ENCODE measurements around the gene SPEM1.

DNA sequence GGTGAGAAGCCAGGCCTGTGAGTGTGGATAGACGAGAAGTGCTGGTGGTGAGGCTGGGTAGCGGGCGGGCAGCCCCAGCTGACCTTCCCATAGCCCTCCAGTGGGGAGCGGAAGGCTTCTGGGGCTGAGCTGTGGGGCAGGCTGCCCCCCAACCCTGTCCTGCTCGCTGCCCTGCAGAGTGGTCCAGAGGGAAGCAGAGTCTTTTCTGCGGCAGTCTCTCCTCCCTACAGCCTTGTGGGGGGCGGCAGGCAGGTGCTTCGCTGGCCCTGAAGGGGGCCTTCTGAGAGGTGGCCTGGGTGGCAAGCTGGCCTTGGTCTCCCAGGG, 8.7 kb upstream of the SPEM1 start:
- TF ChIP-seq SP1 (IDR thresholded peaks at IDR 0.05): no peak
- TF ChIP-seq FOXK2 (IDR thresholded peaks at IDR 0.05): no peak
- TF ChIP-seq ZNF384 (IDR thresholded peaks at IDR 0.05): no peak
- no peak for TF ChIP-seq BHLHE40 (IDR thresholded peaks at IDR 0.05; ENCODE audit: borderline replicate concordance)
- TF ChIP-seq LEF1 (IDR thresholded peaks at IDR 0.05; ENCODE audit: borderline replicate concordance): no peak
- TF ChIP-seq TARDBP (IDR thresholded peaks at IDR 0.05): no peak
- no peak for TF ChIP-seq HDGF (IDR thresholded peaks at IDR 0.05; ENCODE audit: borderline replicate concordance)
- no peak for TF ChIP-seq FOXM1 (IDR thresholded peaks at IDR 0.05; ENCODE audit: borderline replicate concordance)
- no peak for TF ChIP-seq L3MBTL2 (conservative IDR thresholded peaks at IDR 0.05)
- no peak for TF ChIP-seq FOXA1 (IDR thresholded peaks at IDR 0.05)
- TF ChIP-seq NFRKB (IDR thresholded peaks at IDR 0.05): no peak
- TF ChIP-seq, protein P1, sequence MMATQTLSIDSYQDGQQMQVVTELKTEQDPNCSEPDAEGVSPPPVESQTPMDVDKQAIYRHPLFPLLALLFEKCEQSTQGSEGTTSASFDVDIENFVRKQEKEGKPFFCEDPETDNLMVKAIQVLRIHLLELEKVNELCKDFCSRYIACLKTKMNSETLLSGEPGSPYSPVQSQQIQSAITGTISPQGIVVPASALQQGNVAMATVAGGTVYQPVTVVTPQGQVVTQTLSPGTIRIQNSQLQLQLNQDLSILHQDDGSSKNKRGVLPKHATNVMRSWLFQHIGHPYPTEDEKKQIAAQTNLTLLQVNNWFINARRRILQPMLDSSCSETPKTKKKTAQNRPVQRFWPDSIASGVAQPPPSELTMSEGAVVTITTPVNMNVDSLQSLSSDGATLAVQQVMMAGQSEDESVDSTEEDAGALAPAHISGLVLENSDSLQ (IDR thresholded peaks at IDR 0.05): no peak
- TF ChIP-seq ARNT (IDR thresholded peaks at IDR 0.05): no peak
- TF ChIP-seq SUZ12 (IDR thresholded peaks at IDR 0.05): no peak

Data from HEK293T (cell line).